ENCODE results near the gene OR4F15. TPM values are rescaled to one million over a fixed set of nuclear protein-coding genes. Genes with fewer than 3 reads are reported as not detected.

OR4F15 gene
- total RNA-seq, 2 donors from 2014 or later = not detected

DNA sequence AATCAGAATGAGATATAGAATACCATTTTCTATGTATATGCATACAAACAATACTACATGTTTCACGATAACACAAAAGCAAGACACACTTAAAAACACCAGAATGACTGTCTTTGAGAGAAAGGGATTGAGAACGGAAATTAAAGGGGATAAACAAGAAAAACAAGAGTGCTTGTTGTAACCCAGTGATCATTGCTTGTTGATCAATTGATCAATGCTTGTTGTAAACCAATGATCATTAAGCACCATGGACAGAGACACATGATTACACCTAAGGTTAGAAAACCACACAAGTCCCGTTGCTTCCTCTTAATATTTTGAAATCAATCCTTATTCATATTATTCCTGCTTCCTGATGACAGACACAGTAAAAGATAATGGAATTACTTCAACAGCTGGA lies 1.1 kb upstream of the OR4F15 start:
- Histone ChIP-seq H3K27me3 (no peaks in the 10 kb centered on the region), H3K27ac (no peak overlapping the region), H3K36me3 (no peaks in the 10 kb centered on the region), H3K4me3 (no peak overlapping the region), H3K4me1 (no peaks in the 10 kb centered on the region), H3K9me3 (no peaks in the 10 kb centered on the region)
- TF ChIP-seq, protein P1, sequence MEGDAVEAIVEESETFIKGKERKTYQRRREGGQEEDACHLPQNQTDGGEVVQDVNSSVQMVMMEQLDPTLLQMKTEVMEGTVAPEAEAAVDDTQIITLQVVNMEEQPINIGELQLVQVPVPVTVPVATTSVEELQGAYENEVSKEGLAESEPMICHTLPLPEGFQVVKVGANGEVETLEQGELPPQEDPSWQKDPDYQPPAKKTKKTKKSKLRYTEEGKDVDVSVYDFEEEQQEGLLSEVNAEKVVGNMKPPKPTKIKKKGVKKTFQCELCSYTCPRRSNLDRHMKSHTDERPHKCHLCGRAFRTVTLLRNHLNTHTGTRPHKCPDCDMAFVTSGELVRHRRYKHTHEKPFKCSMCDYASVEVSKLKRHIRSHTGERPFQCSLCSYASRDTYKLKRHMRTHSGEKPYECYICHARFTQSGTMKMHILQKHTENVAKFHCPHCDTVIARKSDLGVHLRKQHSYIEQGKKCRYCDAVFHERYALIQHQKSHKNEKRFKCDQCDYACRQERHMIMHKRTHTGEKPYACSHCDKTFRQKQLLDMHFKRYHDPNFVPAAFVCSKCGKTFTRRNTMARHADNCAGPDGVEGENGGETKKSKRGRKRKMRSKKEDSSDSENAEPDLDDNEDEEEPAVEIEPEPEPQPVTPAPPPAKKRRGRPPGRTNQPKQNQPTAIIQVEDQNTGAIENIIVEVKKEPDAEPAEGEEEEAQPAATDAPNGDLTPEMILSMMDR (IDR thresholded peaks at IDR 0.05) = no peak
- DNase-seq (ENCODE audit: low spot score) = no peak

DNA sequence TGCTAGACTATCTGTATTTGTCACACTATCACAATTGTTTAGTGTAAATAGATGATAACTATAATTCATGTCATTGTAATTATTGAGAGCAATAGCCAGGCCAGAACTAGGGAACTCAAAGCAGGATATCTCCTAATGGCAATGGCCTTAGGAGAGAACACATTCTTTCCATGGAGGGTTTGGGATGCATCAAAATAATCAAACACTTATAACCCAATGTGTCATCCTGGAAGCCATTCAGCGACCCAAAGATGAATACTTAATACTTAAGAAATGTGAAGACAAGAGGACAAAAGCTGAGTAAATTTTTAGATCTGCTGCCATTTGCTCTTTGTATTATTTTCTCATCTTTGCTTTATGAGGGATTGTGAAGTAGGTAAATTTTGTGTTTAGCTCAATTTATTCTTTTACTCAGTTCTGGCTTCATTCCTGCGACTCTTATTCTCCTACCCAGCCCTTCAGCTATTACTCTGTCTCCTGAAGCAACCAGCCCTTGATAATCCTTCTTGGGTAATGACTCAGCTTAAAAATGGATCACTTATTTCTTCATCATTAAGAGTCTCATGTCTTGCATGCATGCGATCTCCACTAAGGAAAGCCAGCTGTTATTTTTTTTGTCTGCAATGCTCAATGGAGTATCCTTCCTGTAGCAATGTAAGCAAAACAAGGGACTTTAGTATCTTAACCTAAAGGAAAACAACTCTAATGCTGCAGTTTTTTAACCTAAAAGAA lies 2.0 kb downstream of the OR4F15 start:
- Histone ChIP-seq H3K36me3 (no peaks in the 10 kb centered on the region), H3K27me3 (no peaks in the 10 kb centered on the region)
- TF ChIP-seq, protein P1 (IDR thresholded peaks at IDR 0.05) = no peak

DNA sequence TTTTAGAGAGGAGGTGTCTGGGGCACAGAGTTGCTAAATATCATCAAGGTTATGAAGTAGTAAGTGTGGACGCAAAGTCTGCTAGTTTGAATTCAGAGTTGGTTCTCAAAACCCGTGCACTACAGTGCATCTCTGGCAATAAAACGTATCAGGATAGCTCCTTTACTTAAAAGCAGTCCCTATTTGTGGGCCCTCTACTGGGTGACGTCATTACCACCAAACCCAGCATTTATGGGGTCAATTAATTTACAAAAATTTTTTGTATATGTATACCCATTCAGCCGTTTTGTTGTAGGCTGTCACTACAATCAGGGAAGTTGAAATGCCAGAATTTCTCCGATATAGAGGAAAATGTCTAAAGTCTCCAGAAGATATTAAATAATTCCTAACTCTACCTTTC lies 8.8 kb downstream of the OR4F15 start:
- no peak overlapping the region for H3K4me3 ChIP-seq
- no peaks in the 10 kb centered on the region for H3K27me3 ChIP-seq
- no peaks in the 10 kb centered on the region for H3K9me3 ChIP-seq
- H3K27ac ChIP-seq = no peak overlapping the region
- TF ChIP-seq, protein P1 (IDR thresholded peaks at IDR 0.05) = no peak
- DNase-seq (ENCODE audit: low spot score) = no peak
- no peaks in the 10 kb centered on the region for H3K36me3 ChIP-seq
- H3K4me1 ChIP-seq = no peaks in the 10 kb centered on the region

More for the DNA sequence above, 2.0 kb downstream of the OR4F15 start:
- H3K27ac ChIP-seq = no peak overlapping the region
- no peaks in the 10 kb centered on the region for H3K4me1 ChIP-seq
- no peak for DNase-seq (ENCODE audit: low spot score)
- no peak overlapping the region for H3K4me3 ChIP-seq
- no peaks in the 10 kb centered on the region for H3K9me3 ChIP-seq

DNA sequence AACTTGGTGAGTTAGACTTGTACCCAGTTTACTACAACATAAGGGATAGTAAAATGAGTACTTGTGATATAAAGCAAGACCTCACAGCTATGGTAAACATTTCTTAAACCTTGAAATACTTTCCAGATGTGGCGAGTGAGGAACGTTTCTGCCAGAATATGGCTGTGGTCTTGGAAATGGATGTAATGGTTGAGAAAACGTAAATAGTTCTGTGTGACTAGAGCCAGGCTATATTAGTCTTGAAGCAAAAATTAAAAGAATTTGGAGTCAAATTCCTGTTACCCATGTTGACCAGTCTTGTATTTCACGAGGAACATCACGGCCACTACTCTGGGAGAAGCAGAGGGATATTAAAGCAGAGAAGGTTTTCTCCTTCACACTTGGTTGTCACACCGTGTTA lies 15.3 kb downstream of the OR4F15 start:
- no peaks in the 10 kb centered on the region for H3K4me1 ChIP-seq
- no peak for DNase-seq (ENCODE audit: low spot score)
- TF ChIP-seq, protein P1 (IDR thresholded peaks at IDR 0.05) = no peak

DNA sequence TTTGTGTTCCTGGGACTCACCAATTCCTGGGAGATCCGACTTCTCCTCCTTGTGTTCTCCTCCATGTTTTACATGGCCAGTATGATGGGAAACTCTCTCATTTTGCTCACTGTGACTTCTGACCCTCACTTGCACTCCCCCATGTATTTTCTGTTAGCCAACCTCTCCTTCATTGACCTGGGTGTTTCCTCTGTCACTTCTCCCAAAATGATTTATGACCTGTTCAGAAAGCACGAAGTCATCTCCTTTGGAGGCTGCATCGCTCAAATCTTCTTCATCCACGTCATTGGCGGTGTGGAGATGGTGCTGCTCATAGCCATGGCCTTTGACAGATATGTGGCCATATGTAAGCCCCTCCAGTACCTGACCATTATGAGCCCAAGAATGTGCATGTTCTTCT lies 16.8 kb downstream of the OR4F15 start:
- Histone ChIP-seq H3K4me3 (no peak overlapping the region), H3K9me3 (peaks cover 0 to 11% of the 10 kb centered on the region in 2 donors), H3K27ac (no peak overlapping the region), H3K27me3 (no peaks in the 10 kb centered on the region), H3K36me3 (no peaks in the 10 kb centered on the region), H3K4me1 (no peaks in the 10 kb centered on the region)
- TF ChIP-seq, protein P1 (IDR thresholded peaks at IDR 0.05) = no peak
- DNase-seq (ENCODE audit: low spot score) = no peak

More for the DNA sequence above, 15.3 kb downstream of the OR4F15 start:
- H3K27ac ChIP-seq = no peak overlapping the region
- no peaks in the 10 kb centered on the region for H3K27me3 ChIP-seq
- no peak overlapping the region for H3K4me3 ChIP-seq
- H3K36me3 ChIP-seq = no peaks in the 10 kb centered on the region
- peaks cover 0 to 2% of the 10 kb centered on the region in 2 donors for H3K9me3 ChIP-seq

DNA sequence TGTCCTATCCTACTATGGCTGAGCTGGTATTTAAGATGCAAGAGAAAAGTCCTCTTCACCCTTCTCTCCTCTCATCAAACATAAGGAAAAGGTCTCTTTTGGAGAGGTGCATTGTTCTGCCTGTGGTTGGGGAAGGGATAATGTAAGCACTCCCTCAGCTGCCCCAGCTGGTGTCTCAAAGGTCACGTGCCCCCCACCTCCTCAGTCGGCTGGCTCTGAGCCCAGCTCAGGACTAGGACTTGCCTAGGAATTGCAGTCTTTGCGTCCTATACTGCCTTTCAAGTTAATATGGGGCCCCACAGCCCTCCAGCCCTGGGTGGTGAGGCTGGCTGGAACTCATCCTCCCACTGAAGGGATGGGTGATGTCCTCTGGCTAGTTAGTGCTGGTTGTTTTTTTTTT lies 29.7 kb downstream of the OR4F15 start:
- H3K27me3 ChIP-seq = no peaks in the 10 kb centered on the region

More for the DNA sequence above, 29.7 kb downstream of the OR4F15 start:
- H3K4me1 ChIP-seq = no peaks in the 10 kb centered on the region
- H3K4me3 ChIP-seq = no peak overlapping the region
- TF ChIP-seq, protein P1 (IDR thresholded peaks at IDR 0.05) = no peak
- DNase-seq (ENCODE audit: low spot score) = no peak
- H3K27ac ChIP-seq = no peak overlapping the region
- H3K36me3 ChIP-seq = no peaks in the 10 kb centered on the region
- H3K9me3 ChIP-seq = peaks cover 0 to 5% of the 10 kb centered on the region in 2 donors

All from right atrium auricular region (tissue), 2 donors.